ENCODE results near the gene UVSSA.
"Not testable (repeated sequence)": the region's sequence is repeated elsewhere in the genome, so short reads cannot be mapped to it uniquely, and the experiment has no call there.

Gene UVSSA

GRCh38 chr4:1375761-1376322 is 28.8 kb downstream of the UVSSA start:
- in situ Hi-C loops (cut with MboI; ENCODE audit: low sequenced_read_pairs): no loop called here

DNA sequence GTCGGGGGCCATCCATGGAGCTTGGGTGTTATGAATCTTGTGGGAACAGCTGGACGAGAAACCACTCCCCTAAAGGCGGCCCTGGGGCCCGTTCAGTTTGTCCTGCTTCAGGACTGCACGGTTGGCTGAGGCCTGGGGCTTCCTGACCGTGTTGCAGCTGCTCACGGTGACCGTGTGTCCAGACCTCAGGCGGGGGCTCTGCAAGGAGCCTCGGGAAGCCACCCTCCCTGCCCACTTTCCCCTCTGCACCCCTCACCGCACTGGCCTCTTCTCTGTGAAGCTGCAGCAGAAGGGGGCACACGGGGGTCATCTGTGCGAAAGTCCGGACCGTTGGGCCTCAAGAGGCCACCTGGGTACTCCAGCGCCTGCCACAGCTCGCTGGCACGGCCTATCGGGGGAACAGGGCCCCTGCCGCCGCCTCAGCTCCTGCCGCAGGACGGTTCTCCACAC is 29.4 kb downstream of the UVSSA start:
- in situ Hi-C loops (cut with MboI; ENCODE audit: low sequenced_read_pairs): no loop called here

DNA sequence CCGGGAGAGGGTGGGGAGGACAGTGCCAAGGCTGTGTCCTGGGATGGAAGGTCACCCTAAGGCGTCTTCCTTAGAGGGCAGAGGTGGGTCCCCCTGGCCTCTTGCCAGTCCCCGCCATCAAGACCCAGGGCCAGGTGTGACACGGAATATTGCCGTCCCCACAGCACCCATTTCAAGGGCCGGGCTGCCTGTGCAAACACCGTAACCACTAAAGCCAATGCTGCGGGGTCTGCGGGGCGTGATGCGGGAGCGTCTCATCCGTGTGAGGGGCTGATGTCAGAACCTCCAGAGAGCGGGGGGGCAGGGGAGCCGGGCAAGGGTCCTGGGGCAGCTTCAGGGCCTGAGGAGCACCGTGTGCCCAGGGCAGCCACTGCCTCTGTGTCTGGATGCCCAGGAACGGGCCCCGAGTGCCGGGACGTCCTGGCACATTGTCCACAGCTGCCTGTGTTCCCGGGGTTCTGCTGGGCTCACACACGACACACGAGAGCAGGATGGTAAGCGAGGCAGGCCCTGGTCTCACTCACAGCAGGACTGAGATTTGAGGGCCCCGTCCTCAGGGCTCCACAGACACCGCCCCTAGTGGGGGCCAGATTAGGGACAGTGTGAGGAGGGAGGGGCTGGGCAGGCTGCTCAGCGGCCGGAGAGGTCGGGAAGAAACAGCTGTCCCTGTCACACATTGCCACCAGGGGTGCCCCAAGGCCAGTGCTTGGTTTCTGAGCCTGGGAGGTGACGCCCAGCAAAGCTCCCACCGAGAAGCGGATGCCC is 30.0 kb downstream of the UVSSA start:
- in situ Hi-C loops (cut with MboI; ENCODE audit: low sequenced_read_pairs): no loop called here

DNA sequence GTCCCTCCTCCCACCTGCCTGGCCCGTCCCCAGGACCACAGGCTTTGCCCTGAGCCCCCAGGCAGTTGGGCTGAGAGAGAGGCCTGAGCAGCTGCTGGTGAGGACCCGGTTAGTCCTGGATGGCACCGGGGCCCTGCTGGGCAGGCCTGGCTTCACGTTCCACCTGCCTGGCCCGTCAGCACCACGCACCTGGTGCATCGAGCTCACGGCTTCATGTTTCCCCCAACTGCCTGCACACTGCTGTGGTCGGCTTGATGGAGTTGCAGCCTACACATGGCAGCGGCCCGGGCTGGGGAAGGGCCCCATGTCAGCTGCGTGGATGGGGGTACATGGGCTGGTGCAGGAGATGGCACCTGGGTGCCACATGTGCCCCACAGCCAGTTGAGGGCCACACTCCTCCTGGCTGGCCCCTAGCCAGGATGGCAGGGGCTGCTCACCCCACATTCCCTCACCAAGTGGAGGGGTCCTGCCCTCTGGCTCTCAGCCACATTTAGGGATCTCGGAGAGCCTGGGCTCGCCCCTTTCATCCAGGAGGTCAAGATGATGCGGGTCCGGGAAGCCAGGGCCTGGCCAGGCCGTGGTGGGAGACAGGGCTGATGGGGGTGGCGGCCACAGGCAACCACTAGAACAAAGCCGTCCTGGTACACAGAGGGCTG is 30.7 kb downstream of the UVSSA start:
- in situ Hi-C loops (cut with MboI; ENCODE audit: low sequenced_read_pairs): no loop called here

- in situ Hi-C loops (cut with MboI; ENCODE audit: low sequenced_read_pairs): no loop called here
These were observed 31.7 kb downstream of the UVSSA start for GRCh38 chr4:1378559-1379231.

DNA sequence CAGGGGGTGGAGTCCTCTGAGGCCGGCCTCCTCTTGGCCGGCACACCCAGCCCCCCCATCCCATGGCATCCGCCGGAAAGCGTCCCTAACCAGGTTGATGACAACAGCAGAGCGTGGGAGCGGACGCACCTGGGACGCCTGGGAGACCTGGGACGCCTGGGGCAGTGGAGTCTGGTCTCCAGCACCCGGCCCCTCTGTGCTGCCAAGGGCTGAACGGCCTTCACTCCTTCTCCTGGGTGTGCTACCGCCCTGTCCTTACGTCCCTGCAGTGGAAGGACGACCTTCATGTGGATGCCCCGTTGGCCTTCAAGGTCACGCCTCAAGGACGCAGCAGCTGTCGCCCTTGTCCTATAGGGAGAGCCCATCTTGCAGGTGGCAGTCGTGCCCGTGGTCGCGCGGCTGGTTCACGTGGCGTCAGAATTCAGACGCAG is 32.4 kb downstream of the UVSSA start:
- in situ Hi-C loops (cut with MboI; ENCODE audit: low sequenced_read_pairs): no loop called here

GRCh38 chr4:1379801-1380331 is 32.9 kb downstream of the UVSSA start:
- in situ Hi-C loops (cut with MboI; ENCODE audit: low sequenced_read_pairs): no loop called here

DNA sequence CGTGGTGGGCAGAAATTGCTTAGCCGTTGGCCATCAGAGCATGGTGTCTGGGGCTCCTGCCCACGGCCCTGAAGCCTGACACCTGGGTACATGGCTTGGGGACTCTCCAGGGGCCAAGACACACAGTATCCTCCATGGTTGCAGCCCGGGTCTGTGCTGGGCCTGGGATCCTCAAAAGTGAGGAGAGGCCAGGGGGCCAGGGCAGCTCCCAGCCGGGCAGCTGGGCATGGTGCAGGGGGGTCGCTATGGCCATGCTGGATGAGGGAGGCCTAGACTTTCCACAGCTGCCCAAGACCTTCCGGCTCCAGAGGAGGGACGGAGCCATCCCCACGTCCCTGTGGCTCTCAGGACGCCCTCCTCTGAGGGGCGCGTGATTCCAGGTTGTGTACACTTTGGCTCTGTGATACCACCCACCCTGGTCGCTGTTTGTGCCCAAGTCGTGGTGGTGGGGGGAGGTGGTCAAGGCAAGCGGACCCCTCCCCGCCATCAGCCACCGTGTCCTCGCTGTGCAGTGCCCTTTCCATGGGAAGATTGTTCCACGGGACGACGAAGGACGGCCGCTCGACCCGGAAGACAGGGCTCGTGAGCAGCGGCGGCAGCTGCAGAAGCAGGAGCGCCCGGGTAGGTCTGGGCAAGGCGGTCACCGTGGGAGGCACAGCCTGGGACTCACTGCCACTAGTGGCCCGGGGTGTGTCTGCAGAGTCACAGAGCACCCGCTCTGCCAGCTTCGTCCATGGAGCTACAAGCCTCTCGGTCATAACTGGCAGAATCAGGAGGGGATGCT is 33.6 kb downstream of the UVSSA start:
- in situ Hi-C loops (cut with MboI; ENCODE audit: low sequenced_read_pairs): no loop called here

DNA sequence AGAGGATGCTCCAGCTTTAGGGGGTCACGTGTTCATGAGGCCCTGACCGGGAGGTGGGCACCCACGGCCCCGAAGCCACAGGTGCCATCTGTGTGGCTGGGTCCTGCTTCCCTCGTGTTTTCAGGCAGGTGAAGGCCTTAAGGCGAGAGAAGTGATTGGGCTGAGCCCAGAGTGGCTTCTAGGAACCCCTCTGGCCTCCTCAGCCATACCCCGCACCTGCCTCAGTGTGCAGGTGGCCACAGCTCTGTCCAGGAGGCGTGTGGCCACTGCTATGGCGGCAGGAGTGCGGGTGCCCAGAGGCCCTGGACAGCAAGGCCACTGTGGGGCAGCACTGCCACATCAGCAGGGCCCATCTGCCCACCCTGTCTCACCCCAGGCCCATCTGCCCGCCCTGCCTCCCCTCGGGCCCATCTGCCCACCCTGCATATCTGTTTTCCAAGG is 34.2 kb downstream of the UVSSA start:
- in situ Hi-C loops (cut with MboI; ENCODE audit: low sequenced_read_pairs): no loop called here

- in situ Hi-C loops (cut with MboI; ENCODE audit: low sequenced_read_pairs): no loop called here
These were observed 35.0 kb downstream of the UVSSA start for GRCh38 chr4:1381944-1382541.

DNA sequence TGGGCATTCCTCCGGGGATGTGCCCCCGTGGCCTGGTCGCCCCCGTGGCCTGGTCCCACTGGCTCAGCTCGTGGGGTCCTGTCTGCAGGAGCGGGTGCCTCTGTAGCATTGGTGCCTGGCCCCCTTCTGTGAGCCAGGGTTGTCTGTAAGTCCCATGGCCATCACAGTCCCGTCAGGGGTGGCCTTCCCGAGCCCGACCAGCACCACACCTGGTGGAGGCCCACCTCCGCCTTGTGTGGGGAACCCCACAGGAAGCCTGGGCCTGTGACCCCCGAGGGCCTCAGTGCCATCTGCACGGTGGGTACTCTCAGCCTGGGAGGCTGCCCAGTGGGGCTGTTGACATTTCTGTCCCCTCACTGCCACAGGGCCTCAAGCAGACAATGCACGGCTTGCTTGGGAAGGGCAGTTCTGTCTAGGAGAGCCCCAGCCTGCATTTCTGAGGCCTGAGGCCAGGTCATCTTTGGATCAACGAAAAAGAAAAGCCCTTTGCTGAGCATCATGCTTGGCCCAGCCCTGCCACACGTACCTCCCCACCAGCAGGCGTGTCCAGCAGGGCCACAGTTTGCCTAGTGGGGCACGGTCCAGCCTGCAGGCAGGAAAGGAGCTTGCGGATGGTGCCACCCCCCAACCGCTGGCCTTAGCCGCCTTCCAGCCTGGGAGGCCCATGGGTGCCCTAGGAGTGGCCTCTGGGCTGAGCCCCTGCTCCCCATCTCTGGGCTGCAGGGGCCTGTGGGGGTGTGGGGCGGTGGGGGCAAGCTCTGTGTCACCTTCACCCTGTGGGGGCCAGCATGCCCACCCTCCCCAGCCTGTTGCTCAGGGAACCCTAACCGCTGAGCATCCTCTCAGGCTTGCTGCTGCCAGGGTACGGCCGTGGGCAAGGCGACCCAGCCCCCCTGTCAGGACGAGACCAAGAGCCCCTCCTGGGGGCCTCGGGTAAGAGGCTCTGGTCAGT is 36.0 kb downstream of the UVSSA start:
- in situ Hi-C loops (cut with MboI; ENCODE audit: low sequenced_read_pairs): no loop called here

- in situ Hi-C loops (cut with MboI; ENCODE audit: low sequenced_read_pairs): no loop called here
These were observed 37.0 kb downstream of the UVSSA start for GRCh38 chr4:1383728-1384591.

GRCh38 chr4:1384675-1385372 is 37.8 kb downstream of the UVSSA start:
- in situ Hi-C loops (cut with MboI; ENCODE audit: low sequenced_read_pairs): no loop called here

- in situ Hi-C loops (cut with MboI; ENCODE audit: low sequenced_read_pairs): no loop called here
These were observed 38.6 kb downstream of the UVSSA start for GRCh38 chr4:1385373-1386340.

GRCh38 chr4:1393363-1393762 is 46.4 kb downstream of the UVSSA start:
- in situ Hi-C loops (cut with MboI; ENCODE audit: low sequenced_read_pairs): not testable (repeated sequence)

GRCh38 chr4:1393866-1394265 is 46.9 kb downstream of the UVSSA start:
- in situ Hi-C loops (cut with MboI; ENCODE audit: low sequenced_read_pairs): no loop called here

Measured in hTERT RPE-1 (cell line).